GM19239 (cell line): ENCODE results near the gene KHDC3L.

Experiments used
- DNase-seq: peaks from one replicate; pipeline ENCODE4 v3.0.0; 2011; ENCODE audit warnings: low spot score; ENCODE audit not compliant: insufficient read length
- FAIRE-seq: peaks from 2 replicates; lab custom pipeline; 2011; peaks lifted over from hg19 to GRCh38; lab: Jason Lieb, UNC

The KHDC3L gene

GRCh38 chr6:73362358-73362757, at the start of gene KHDC3L:
KHDC3L (plus strand) TSS chr6:73362658; CDS start chr6:73362730, 72 bp downstream.
- FAIRE-seq (no peak), DNase-seq (no peak)

- DNase-seq (no peak), FAIRE-seq (no peak)
Measured at GRCh38 chr6:73314577-73315492, 47.6 kb upstream of the KHDC3L start.

- FAIRE-seq, result no peak
- DNase-seq, result no peak
Measured at GRCh38 chr6:73323323-73323722, 39.1 kb upstream of the KHDC3L start.

GRCh38 chr6:73325656-73326055, 36.8 kb upstream of the KHDC3L start:
- DNase-seq, result no peak
- no peak for FAIRE-seq

- DNase-seq (no peak), FAIRE-seq (no peak)
Measured at GRCh38 chr6:73328790-73329189, 33.7 kb upstream of the KHDC3L start.

- FAIRE-seq (no peak), DNase-seq (no peak)
Measured at GRCh38 chr6:73329201-73329600, 33.3 kb upstream of the KHDC3L start.

- DNase-seq (no peak), FAIRE-seq (no peak)
Measured at GRCh38 chr6:73339340-73339739, 23.1 kb upstream of the KHDC3L start.

- no peak for FAIRE-seq
Measured at GRCh38 chr6:73340048-73340447, 22.4 kb upstream of the KHDC3L start.

GRCh38 chr6:73341335-73341734, 21.1 kb upstream of the KHDC3L start:
- no peak for DNase-seq
- FAIRE-seq, result no peak

More at GRCh38 chr6:73340048-73340447, 22.4 kb upstream of the KHDC3L start:
- no peak for DNase-seq

GRCh38 chr6:73342174-73342573, 20.3 kb upstream of the KHDC3L start:
- no peak for FAIRE-seq

GRCh38 chr6:73343164-73343563, 19.3 kb upstream of the KHDC3L start:
- FAIRE-seq, result no peak
- no peak for DNase-seq

More at GRCh38 chr6:73342174-73342573, 20.3 kb upstream of the KHDC3L start:
- DNase-seq, result no peak

GRCh38 chr6:73348550-73349204, 13.8 kb upstream of the KHDC3L start:
- DNase-seq (no peak), FAIRE-seq (no peak)

- DNase-seq, result no peak
- FAIRE-seq, result no peak
Measured at GRCh38 chr6:73349311-73349710, 13.1 kb upstream of the KHDC3L start.

- FAIRE-seq (no peak), DNase-seq (no peak)
Measured at GRCh38 chr6:73353636-73354593, 8.5 kb upstream of the KHDC3L start, which contains the start of gene DPPA5. DPPA5 (minus strand) TSS chr6:73354276; CDS start chr6:73354225, 51 bp downstream.

GRCh38 chr6:73362869-73363536, 545 bp downstream of the KHDC3L start:
- DNase-seq (no peak), FAIRE-seq (no peak)

- DNase-seq (no peak), FAIRE-seq (no peak)
Measured at GRCh38 chr6:73363537-73363875, 1.0 kb downstream of the KHDC3L start.

GRCh38 chr6:73364121-73364520, 1.7 kb downstream of the KHDC3L start:
- DNase-seq (no peak), FAIRE-seq (no peak)

GRCh38 chr6:73364549-73364948, 2.1 kb downstream of the KHDC3L start:
- no peak for FAIRE-seq
- no peak for DNase-seq

GRCh38 chr6:73367761-73368355, 5.4 kb downstream of the KHDC3L start:
- DNase-seq, result no peak
- no peak for FAIRE-seq
